CD4-positive, alpha-beta T cell (primary cell): Measurements from ENCODE around the gene LEKR1. TPM values are rescaled to one million over a fixed set of nuclear protein-coding genes. Genes with fewer than 3 reads are reported as not detected.

Experiments
- ATAC-seq: fragments of 200-7000 bp; cut with Tn5 transposase; one replicate; pipeline ENCODE4 v1.10.0; 2022; ENCODE audit warnings: mild to moderate bottlenecking; ENCODE audit not compliant: poor library complexity
- CTCF ChIA-PET: fragments of 350-600 bp; sonication (Branson Sonifier 250); formaldehyde crosslinking; loops from one replicate; lab custom pipeline; 2021; ENCODE audit warnings: antibody characterized with exemption, inconsistent platforms; lab: Charles Lee
- POLR2A ChIA-PET: fragments of 350-600 bp; sonication (Branson Sonifier 250); formaldehyde crosslinking; loops from one replicate; lab custom pipeline; 2021; ENCODE audit warnings: antibody characterized with exemption, inconsistent platforms; lab: Charles Lee
- DNase-seq, 14 experiments: peaks; one replicate each; pipeline ENCODE4 v3.0.0-alpha.2; 2013 to 2020; ENCODE audit warnings: mixed read lengths in 2 of 14
- H3K27ac ChIP-seq, 2 donors: one replicate each; pipeline versions ENCODE4 v1.5.1 to v1.7.0; 2013; ENCODE audit warnings: low read length in 2 of 2, low read depth in 1 of 2, mild to moderate bottlenecking in 1 of 2
- H3K27me3 ChIP-seq, 2 experiments: 1 replicate in 1 of 2; 2 replicates in 1 of 2; pipeline versions ENCODE4 v1.6.1 to v1.7.0; 2013; ENCODE audit warnings: low read length in 2 of 2, control low read depth in 1 of 2, mild to moderate bottlenecking in 1 of 2, moderate library complexity in 1 of 2; ENCODE audit not compliant: insufficient read depth in 2 of 2, control insufficient read depth in 1 of 2
- H3K36me3 ChIP-seq: one replicate; pipeline ENCODE4 v1.6.1; 2013; ENCODE audit warnings: low read length, control low read depth; ENCODE audit not compliant: insufficient read depth
- H3K4me1 ChIP-seq: one replicate; pipeline ENCODE4 v1.6.1; 2013; ENCODE audit warnings: low read length, control low read depth; ENCODE audit not compliant: insufficient read depth
- H3K4me3 ChIP-seq: one replicate; pipeline ENCODE4 v1.5.1; 2013; ENCODE audit warnings: mild to moderate bottlenecking, low read length, moderate library complexity
- H3K9me3 ChIP-seq, 2 experiments: 1 replicate in 1 of 2; 2 replicates in 1 of 2; pipeline versions ENCODE4 v1.6.1 to v1.7.0; 2013; ENCODE audit warnings: low read length in 2 of 2, mild to moderate bottlenecking in 2 of 2, control low read depth in 1 of 2, moderate library complexity in 1 of 2; ENCODE audit not compliant: control insufficient read depth in 1 of 2, insufficient read depth in 1 of 2
- H3K27ac Mint-ChIP-seq: one replicate; pipeline ENCODE4 v1.8.0; 2020; ENCODE audit warnings: mixed read lengths
- H3K27me3 Mint-ChIP-seq: one replicate; pipeline ENCODE4 v1.8.0; 2021; ENCODE audit warnings: mixed read lengths
- H3K36me3 Mint-ChIP-seq: one replicate; pipeline ENCODE4 v1.8.0; 2021; ENCODE audit warnings: low read depth, mixed read lengths
- H3K4me1 Mint-ChIP-seq: one replicate; pipeline ENCODE4 v1.8.0; 2021; ENCODE audit warnings: low read depth, mixed read lengths
- H3K4me3 Mint-ChIP-seq: one replicate; pipeline ENCODE4 v1.8.0; 2020; ENCODE audit warnings: mild to moderate bottlenecking, mixed read lengths
- H3K9me3 Mint-ChIP-seq: one replicate; pipeline ENCODE4 v1.8.0; 2020; ENCODE audit warnings: mixed read lengths
- CTCF ChIP-seq: fragments of 200-600 bp; IDR thresholded peaks from one replicate; pipeline ENCODE4 v1.8.0; 2022; ENCODE audit warnings: antibody characterized with exemption, mild to moderate bottlenecking
- intact Hi-C, 2 experiments: fragments of 100-400 bp; cut with DNase I in 1 of 2; cut with micrococcal nuclease in 1 of 2; formaldehyde crosslinking; loops; one replicate each; pipeline versions ENCODE4 v1.15.1 to v1.9.0; 2023 to 2025; cut with DNase I, micrococcal nuclease
- polyA plus RNA-seq, 2 donors: library from polyadenylated mRNA; unstranded; fragments of 120-200 nt; gene quantifications; one replicate each; pipeline ENCODE4 v1.2.1, GENCODE V29; 2013
- total RNA-seq, 174 experiments: library from RNA in 2 of 174; stranded (reverse) in 2 of 174; gene quantifications; one replicate each; pipeline ENCODE4 v1.2.3 and lab custom pipeline; 2021 to 2026

The LEKR1 gene
- total RNA-seq (1 to 10 TPM in 1 of 2 experiments, under 1 TPM in 1; 0.77 to 1.0 TPM), total RNA-seq (lab: John Stamatoyannopoulos, UW) (0.13 to 5.0 (median 1.2) reads per million in 172 experiments)
- 0.91 TPM for polyA plus RNA-seq (2013, experiment 1 of 2)
- polyA plus RNA-seq (2013, experiment 2 of 2) = 0.95 TPM

- Mint-ChIP-seq H3K36me3 (peaks cover 4% of the 10 kb centered on the region), H3K9me3 (no peaks in the 10 kb centered on the region), H3K4me3 (peak within 1 kb of the TSS; percentile 95), H3K27ac (peak within 1 kb of the TSS; percentile 93), H3K4me1 (peaks cover 16% of the 10 kb centered on the region), H3K27me3 (no peaks in the 10 kb centered on the region)
- Histone ChIP-seq H3K9me3 (no peaks in the 10 kb centered on the region), H3K27me3 (no peaks in the 10 kb centered on the region), H3K4me1 (peaks cover 15% of the 10 kb centered on the region), H3K4me3 (peak within 1 kb of the TSS; percentile 87), H3K36me3 (no peaks in the 10 kb centered on the region), H3K27ac (peak within 1 kb of the TSS; percentile 73 to 79)
- peak; percentile 22 to 90 (median 54) for DNase-seq
- TF ChIP-seq CTCF = no peak
- ChIA-PET CTCF (interaction anchor here (1.5 kb wide), 1 partner anchor 255 kb away, joined by 6 read pairs; no protein-coding TSS in a partner anchor), POLR2A (interaction anchor here (0.6 to 2.3 kb wide), 5 partner anchors 9 to 334 kb away, joined by 3 to 19 read pairs (median 4); partner anchors contain the start of genes CCNL1, SSR3 and TIPARP)
- ATAC-seq = peak; percentile 54
- intact Hi-C loops = loop anchor here in 1 of 2 experiments (5.0 kb wide), 3 partner anchors 256 to 306 kb away; partner anchors contain the start of gene SSR3
Observed at GRCh38 chr3:156826144-156826895, at the start of gene LEKR1. LEKR1 (plus strand) TSS chr3:156826353; CDS start chr3:156829330, 2,977 bp downstream.

GRCh38 chr3:156776871-156777270 lies 49.3 kb upstream of the LEKR1 start:
- no peaks in the 10 kb centered on the region for H3K4me1 Mint-ChIP-seq
- Histone ChIP-seq H3K9me3 (no peaks in the 10 kb centered on the region), H3K36me3 (no peaks in the 10 kb centered on the region), H3K4me3 (no peak overlapping the region), H3K27ac (no peak overlapping the region), H3K27me3 (no peaks in the 10 kb centered on the region), H3K4me1 (no peaks in the 10 kb centered on the region)
- DNase-seq (no peak), ATAC-seq (no peak)
- no peak overlapping the region for H3K27ac Mint-ChIP-seq
- ChIA-PET POLR2A (no interaction called here), CTCF (no interaction called here)
- no peak for TF ChIP-seq CTCF
- no peaks in the 10 kb centered on the region for H3K27me3 Mint-ChIP-seq
- no peak overlapping the region for H3K4me3 Mint-ChIP-seq
- H3K36me3 Mint-ChIP-seq = no peaks in the 10 kb centered on the region
- intact Hi-C loops = no loop called here
- H3K9me3 Mint-ChIP-seq = no peaks in the 10 kb centered on the region

- H3K27me3 Mint-ChIP-seq = no peaks in the 10 kb centered on the region
- no peaks in the 10 kb centered on the region for H3K27me3 ChIP-seq
- no peak overlapping the region for H3K27ac Mint-ChIP-seq
- no peaks in the 10 kb centered on the region for H3K36me3 ChIP-seq
- no peaks in the 10 kb centered on the region for H3K9me3 Mint-ChIP-seq
- no peaks in the 10 kb centered on the region for H3K4me1 ChIP-seq
- no peak for TF ChIP-seq CTCF
- no peak overlapping the region for H3K4me3 ChIP-seq
- H3K4me3 Mint-ChIP-seq = no peak overlapping the region
- H3K36me3 Mint-ChIP-seq = no peaks in the 10 kb centered on the region
- H3K4me1 Mint-ChIP-seq = no peaks in the 10 kb centered on the region
- POLR2A ChIA-PET = no interaction called here
- H3K27ac ChIP-seq = no peak overlapping the region
- no peaks in the 10 kb centered on the region for H3K9me3 ChIP-seq
- intact Hi-C loops = no loop called here
- DNase-seq (no peak), ATAC-seq (no peak)
- CTCF ChIA-PET = no interaction called here
Observed at GRCh38 chr3:156781310-156782230, 44.6 kb upstream of the LEKR1 start.
